ENCODE data around the gene COA1. TPM values are rescaled to one million over a fixed set of nuclear protein-coding genes. Genes with fewer than 3 reads are reported as not detected.
"Not testable (repeated sequence)": the region's sequence is repeated elsewhere in the genome, so short reads cannot be mapped to it uniquely, and the experiment has no call there.

Gene COA1
- total and polyA plus RNA-seq, 2 donors (not counting 3 experiments of a cell fraction or from before 2014, with no cell fraction given): 38.1 to 55.1 TPM

DNA sequence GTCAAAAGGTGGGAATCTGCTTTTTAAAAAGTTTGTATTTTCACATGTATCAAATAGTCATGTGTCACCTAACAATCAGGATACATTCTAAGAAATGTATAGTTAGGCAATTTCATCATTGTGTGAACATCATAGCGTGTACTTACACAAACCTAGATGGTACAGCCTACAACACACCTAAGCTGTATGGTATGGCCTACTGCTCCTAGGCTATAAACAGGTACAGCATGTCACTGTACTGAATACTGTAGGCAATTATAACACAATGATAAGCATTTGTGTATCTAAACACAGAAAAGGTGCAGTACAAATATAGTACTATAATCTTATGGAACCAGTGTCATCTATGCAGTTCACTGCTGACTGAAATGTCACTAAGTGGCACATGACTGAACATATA lies 17.8 kb downstream of the COA1 start:
- DNase-seq (ENCODE audit: low read depth, low spot score): no peak
- dilution Hi-C loops (cut with MboI; ENCODE audit: extremely low pct_ligation_motif_present, low sequenced_read_pairs) (loop anchor here (25.0 kb wide), 1 partner anchor 124 kb away; the partner anchor contains the start of gene STK17A), intact Hi-C loops (cut with micrococcal nuclease) (no loop called here)
- H3K9me1 ChIP-seq (replicated peaks; ENCODE audit: control insufficient read depth, extremely low read depth, insufficient read depth, low read length): no peaks in the 10 kb centered on the region
- no peak overlapping the region for H3K9ac ChIP-seq (replicated peaks; ENCODE audit: extremely low read depth, insufficient read depth, low read length)
- no peaks in the 10 kb centered on the region for H3K27me3 ChIP-seq (ENCODE audit: control insufficient read depth in 2 of 2, insufficient read depth in 2 of 2, low read length in 2 of 2)
- H3K27ac ChIP-seq (ENCODE audit: insufficient read depth, low read depth, low read length): no peak overlapping the region
- no peak overlapping the region for H2AFZ ChIP-seq (ENCODE audit: low read depth, low read length)
- H3K79me2 ChIP-seq (ENCODE audit: control insufficient read depth, insufficient read depth, low read length): peaks cover 27% of the 10 kb centered on the region
- no TSS peak for BruUV-seq (replicated peaks)
- H3K9me3 ChIP-seq (replicated peaks; ENCODE audit: control insufficient read depth, insufficient read depth, low read length): no peaks in the 10 kb centered on the region
- ChIA-PET CTCF (no interaction called here), POLR2A (no interaction called here)
- no peaks in the 10 kb centered on the region for H3K36me3 ChIP-seq (ENCODE audit: control insufficient read depth in 2 of 2, extremely low read depth in 1 of 2, insufficient read depth in 2 of 2, low read length in 2 of 2)
- no peak for TF ChIP-seq POLR2AphosphoS5 (IDR thresholded peaks at IDR 0.05; ENCODE audit: insufficient read depth, low read depth, low read length)
- no peak for TF ChIP-seq POLR2A (IDR thresholded peaks at IDR 0.05; ENCODE audit: low read depth, low read length)
- TF ChIP-seq EZH2 (IDR thresholded peaks at IDR 0.05; ENCODE audit: borderline replicate concordance, low read depth, low read length, severe bottlenecking): no peak
- no peak for TF ChIP-seq JUN (IDR thresholded peaks at IDR 0.05; ENCODE audit: borderline replicate concordance, insufficient read depth, insufficient read length, low read depth)
- no peak for TF ChIP-seq GATA2 (IDR thresholded peaks at IDR 0.05; ENCODE audit: insufficient read depth, insufficient read length, low read depth, low read length)
- TF ChIP-seq, protein P1, sequence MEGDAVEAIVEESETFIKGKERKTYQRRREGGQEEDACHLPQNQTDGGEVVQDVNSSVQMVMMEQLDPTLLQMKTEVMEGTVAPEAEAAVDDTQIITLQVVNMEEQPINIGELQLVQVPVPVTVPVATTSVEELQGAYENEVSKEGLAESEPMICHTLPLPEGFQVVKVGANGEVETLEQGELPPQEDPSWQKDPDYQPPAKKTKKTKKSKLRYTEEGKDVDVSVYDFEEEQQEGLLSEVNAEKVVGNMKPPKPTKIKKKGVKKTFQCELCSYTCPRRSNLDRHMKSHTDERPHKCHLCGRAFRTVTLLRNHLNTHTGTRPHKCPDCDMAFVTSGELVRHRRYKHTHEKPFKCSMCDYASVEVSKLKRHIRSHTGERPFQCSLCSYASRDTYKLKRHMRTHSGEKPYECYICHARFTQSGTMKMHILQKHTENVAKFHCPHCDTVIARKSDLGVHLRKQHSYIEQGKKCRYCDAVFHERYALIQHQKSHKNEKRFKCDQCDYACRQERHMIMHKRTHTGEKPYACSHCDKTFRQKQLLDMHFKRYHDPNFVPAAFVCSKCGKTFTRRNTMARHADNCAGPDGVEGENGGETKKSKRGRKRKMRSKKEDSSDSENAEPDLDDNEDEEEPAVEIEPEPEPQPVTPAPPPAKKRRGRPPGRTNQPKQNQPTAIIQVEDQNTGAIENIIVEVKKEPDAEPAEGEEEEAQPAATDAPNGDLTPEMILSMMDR (IDR thresholded peaks at IDR 0.05; ENCODE audit: extremely low read depth in 1 of 2, insufficient read depth in 1 of 2, low read depth in 1 of 2, low read length in 2 of 2): no peak
- TF ChIP-seq MYC (IDR thresholded peaks at IDR 0.05; ENCODE audit: low read depth, low read length): no peak
- TF ChIP-seq, protein P2, sequence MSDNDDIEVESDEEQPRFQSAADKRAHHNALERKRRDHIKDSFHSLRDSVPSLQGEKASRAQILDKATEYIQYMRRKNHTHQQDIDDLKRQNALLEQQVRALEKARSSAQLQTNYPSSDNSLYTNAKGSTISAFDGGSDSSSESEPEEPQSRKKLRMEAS (IDR thresholded peaks at IDR 0.05; ENCODE audit: insufficient read depth, insufficient read length): no peak
- no peak for TF ChIP-seq FOS (IDR thresholded peaks at IDR 0.05; ENCODE audit: borderline replicate concordance, insufficient read depth, low read length)
- no peak overlapping the region for H3K4me2 ChIP-seq (ENCODE audit: insufficient read depth, low read length)
- H4K20me1 ChIP-seq (replicated peaks; ENCODE audit: control insufficient read depth, extremely low read depth, insufficient read depth, low read length): no peaks in the 10 kb centered on the region
- H3K4me3 ChIP-seq (replicated peaks in 1 of 3; ENCODE audit: insufficient read depth in 1 of 3, low read depth in 1 of 3, low read length in 3 of 3): no peak overlapping the region
- no peak for FAIRE-seq
- H3K4me1 ChIP-seq (ENCODE audit: control insufficient read depth, extremely low read depth, insufficient read depth, low read length): no peaks in the 10 kb centered on the region

DNA sequence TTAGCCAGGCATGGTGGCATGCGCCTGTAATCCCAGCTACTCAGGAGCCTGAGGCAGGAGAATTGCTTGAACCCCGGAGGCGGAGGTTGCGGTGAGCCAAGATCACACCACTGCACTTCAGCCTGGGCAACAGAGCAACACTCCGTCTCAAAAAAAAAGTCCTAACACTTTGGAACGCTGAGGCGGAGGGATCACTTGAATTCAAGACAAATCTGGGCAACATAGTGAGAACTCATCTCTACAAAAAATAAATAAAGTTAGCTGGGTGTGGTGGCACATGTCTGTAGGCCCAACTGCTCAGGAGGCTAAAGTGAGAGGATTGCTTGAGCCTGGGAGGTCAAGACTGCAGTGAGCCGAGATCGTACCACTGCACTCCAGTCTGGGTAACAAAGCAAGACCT lies 21.3 kb downstream of the COA1 start:
- POLR2A ChIA-PET; H3K4me2 ChIP-seq (ENCODE audit: insufficient read depth, low read length); H3K4me1 ChIP-seq (ENCODE audit: control insufficient read depth, extremely low read depth, insufficient read depth, low read length); H3K4me3 ChIP-seq (replicated peaks in 1 of 3; ENCODE audit: insufficient read depth in 1 of 3, low read depth in 1 of 3, low read length in 3 of 3); FAIRE-seq; H3K27ac ChIP-seq (ENCODE audit: insufficient read depth, low read depth, low read length); H2AFZ ChIP-seq (ENCODE audit: low read depth, low read length); H3K27me3 ChIP-seq (ENCODE audit: control insufficient read depth in 2 of 2, insufficient read depth in 2 of 2, low read length in 2 of 2); DNase-seq (ENCODE audit: low read depth, low spot score); H4K20me1 ChIP-seq (replicated peaks; ENCODE audit: control insufficient read depth, extremely low read depth, insufficient read depth, low read length); intact Hi-C loops (cut with micrococcal nuclease); H3K9ac ChIP-seq (replicated peaks; ENCODE audit: extremely low read depth, insufficient read depth, low read length); H3K9me1 ChIP-seq (replicated peaks; ENCODE audit: control insufficient read depth, extremely low read depth, insufficient read depth, low read length); H3K9me3 ChIP-seq (replicated peaks; ENCODE audit: control insufficient read depth, insufficient read depth, low read length); BruUV-seq (replicated peaks); H3K36me3 ChIP-seq (ENCODE audit: control insufficient read depth in 2 of 2, extremely low read depth in 1 of 2, insufficient read depth in 2 of 2, low read length in 2 of 2): not testable (repeated sequence)
- CTCF ChIA-PET: interaction anchor here (1.1 kb wide), 1 partner anchor 125 kb away, joined by 3 read pairs; the partner anchor contains the start of gene STK17A
- dilution Hi-C loops (cut with MboI; ENCODE audit: extremely low pct_ligation_motif_present, low sequenced_read_pairs): loop anchor here (25.0 kb wide), 1 partner anchor 121 kb away; the partner anchor contains the start of gene STK17A
- peaks cover 22% of the 10 kb centered on the region for H3K79me2 ChIP-seq (ENCODE audit: control insufficient read depth, insufficient read depth, low read length)
